Stomach (tissue), 9 donors: ENCODE measurements around the gene RNASEH2A. TPM values are rescaled to one million over a fixed set of nuclear protein-coding genes. Genes with fewer than 3 reads are reported as not detected.
A peak's percentile ranks its signal among the peaks of the same experiment; 100 is the strongest.

Experiments
- DNase-seq, 2 donors: peaks; one replicate each; pipeline versions ENCODE4 v3.0.0 to v3.0.0-alpha.2; 2013 to 2019
- H3K27ac ChIP-seq, 5 donors: fragments of 200-600 bp in 4 of 5; sonication (generic) in 4 of 5; one replicate each; pipeline ENCODE4 v1.5.1; 2013 to 2019; ENCODE audit warnings: mild to moderate bottlenecking in 1 of 5, moderate library complexity in 1 of 5
- H3K27me3 ChIP-seq, 3 donors: fragments of 200-600 bp; sonication (generic); one replicate each; pipeline ENCODE4 v1.5.1; 2017 to 2019; ENCODE audit warnings: mixed run types in 1 of 3
- H3K36me3 ChIP-seq, 4 donors: fragments of 200-600 bp; sonication (generic); 1 replicate in 3 of 4; 2 replicates in 1 of 4; pipeline ENCODE4 v1.5.1; 2016 to 2019
- H3K4me1 ChIP-seq, 4 donors: fragments of 200-600 bp; sonication (generic); one replicate each; pipeline ENCODE4 v1.5.1; 2016 to 2019
- H3K4me3 ChIP-seq, 4 donors: fragments of 200-600 bp; sonication (generic) in 3 of 4; one replicate each; pipeline ENCODE4 v1.5.1; 2016 to 2019; ENCODE audit warnings: mild to moderate bottlenecking in 1 of 4
- H3K9me3 ChIP-seq, 4 donors: fragments of 200-600 bp; sonication (generic); one replicate each; pipeline ENCODE4 v1.5.1; 2016 to 2019
- EP300 ChIP-seq: sonication (generic); formaldehyde crosslinking; IDR thresholded peaks from one replicate; pipeline ENCODE4 v1.6.1; 2017; ENCODE audit warnings: antibody characterized with exemption
- POLR2A ChIP-seq, 4 donors: fragments of 450-650 bp; IDR thresholded peaks; one replicate each; pipeline ENCODE4 v1.6.1; 2016; ENCODE audit warnings: antibody characterized with exemption in 4 of 4, control low read depth in 2 of 4, mild to moderate bottlenecking in 1 of 4, moderate library complexity in 1 of 4
- POLR2AphosphoS5 ChIP-seq, 3 donors: sonication (generic); formaldehyde crosslinking; IDR thresholded peaks; one replicate each; pipeline ENCODE4 v1.6.1; 2016; ENCODE audit warnings: antibody characterized with exemption in 3 of 3
- WGBS, 5 donors: extraction: QIAGEN DNeasy Blood & Tissue Kit in 3 of 5; methylation state at CpG; one replicate each; pipeline versions ENCODE4 v1.1.5 to v1.1.7; 2013 to 2018; 5-methylcytosine and 5-hydroxymethylcytosine counted together
- intact Hi-C: fragments of 100-400 bp; cut with DNase I; formaldehyde crosslinking; loops from one replicate; pipeline ENCODE4 v1.15.1; 2023; ENCODE audit warnings: low total_unique reads
- polyA plus RNA-seq, 3 donors: library from polyadenylated mRNA; stranded (reverse); fragments of 200-250 nt; gene quantifications; one replicate each; pipeline ENCODE4 v1.2.3, GENCODE V29; 2013
- total RNA-seq, 5 donors: library from RNA; depleted of rRNA; stranded (reverse); fragments of >200 nt; gene quantifications; one replicate each; pipeline versions ENCODE4 v1.1.0 to v1.2.3, GENCODE V29; 2014 to 2016
- TF ChIP-seq, protein P1 (sequence below), 7 experiments: fragments of 450-650 bp in 4 of 7; fragments of 200-600 bp in 3 of 7; sonication (generic) in 3 of 7; IDR thresholded peaks; one replicate each; pipeline ENCODE4 v1.5.1; 2016 to 2019; ENCODE audit warnings: antibody characterized with exemption in 7 of 7, control low read depth in 2 of 7, mild to moderate bottlenecking in 1 of 7
- donor health status: healthy with polysubstance abuse.
- donor health status: Bipolar disorder and iron deficiency.
- donor health status: healthy.

The RNASEH2A gene
- total and polyA plus RNA-seq, 8 donors = 0.45 to 36.2 (median 6.3) TPM

DNA sequence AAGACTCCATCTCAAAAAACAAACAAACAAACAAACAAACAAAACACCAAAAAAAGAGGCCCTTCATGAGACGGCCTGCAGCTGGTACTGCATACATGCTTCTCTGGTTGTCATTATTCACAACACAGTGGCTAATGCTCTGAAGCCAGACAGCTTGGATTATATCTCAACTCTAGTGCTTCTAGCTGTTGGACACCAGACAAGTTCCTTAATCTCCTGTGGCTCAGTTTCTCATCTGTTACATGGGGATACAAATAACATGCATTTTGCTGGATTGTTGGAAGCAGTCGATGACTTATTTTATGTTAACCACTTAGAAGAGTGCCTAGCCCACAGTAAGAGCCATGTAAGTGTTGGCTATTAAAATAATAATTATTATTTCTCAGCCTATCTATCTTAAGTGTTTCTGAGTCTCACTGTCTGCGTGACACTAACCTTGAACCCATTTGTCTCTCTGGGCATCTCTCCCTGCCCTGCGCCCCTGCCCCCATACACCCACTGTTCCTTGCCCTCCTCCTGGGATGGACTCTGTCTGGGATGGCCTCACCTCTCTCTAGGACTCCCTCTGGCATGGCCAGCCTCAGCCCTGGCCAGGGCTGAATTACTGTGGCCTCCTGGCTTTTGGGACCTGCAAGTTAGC lies 18.2 kb upstream of the RNASEH2A start:
- WGBS, 5 donors = 40 to 48% (median 43%) methylated on average over 4 of the region's 4 CpGs
- H3K4me3 ChIP-seq = peak overlapping the region; percentile 79 to 93 (median 86)
- peak in 1 of 2 donors; percentile 86 for DNase-seq

DNA sequence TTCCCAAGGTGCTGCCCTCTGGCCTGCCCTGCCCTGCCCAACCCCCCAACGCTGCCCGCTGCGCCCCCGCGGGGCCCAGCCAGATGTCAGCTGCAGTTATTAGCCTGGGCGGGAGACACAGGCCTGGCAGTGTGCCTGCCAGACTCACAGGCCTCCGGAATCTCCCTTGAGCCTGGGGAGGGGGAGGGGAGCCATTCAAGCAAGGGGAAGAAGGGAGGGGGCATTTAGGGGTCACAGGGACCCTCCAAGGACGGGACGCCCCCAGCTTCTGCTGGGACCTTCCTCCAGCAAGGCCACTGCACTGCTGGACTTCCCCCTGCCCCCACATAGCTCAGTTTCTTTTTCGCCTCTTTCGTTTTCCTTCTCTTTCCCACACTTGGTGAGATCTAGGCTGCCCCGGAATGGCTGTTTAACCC lies 17.7 kb upstream of the RNASEH2A start:
- H3K27me3 ChIP-seq = no peaks in the 10 kb centered on the region
- H3K27ac ChIP-seq = peak overlapping the region; percentile 92 to 100 (median 99)
- no peaks in the 10 kb centered on the region for H3K36me3 ChIP-seq
- H3K4me3 ChIP-seq = peak overlapping the region; percentile 79 to 93 (median 86)
- WGBS, 5 donors = 0 to 4% (median 1%) methylated on average over 6 to 12 of the region's 12 CpGs
- H3K9me3 ChIP-seq = no peaks in the 10 kb centered on the region
- peak; percentile 81 to 95 for DNase-seq
- TF ChIP-seq POLR2AphosphoS5 (IDR thresholded peaks at IDR 0.05) (peak; percentile 10 to 32 (median 31)), EP300 (no peak), POLR2A (IDR thresholded peaks at IDR 0.05) (no peak)
- TF ChIP-seq, protein P1, sequence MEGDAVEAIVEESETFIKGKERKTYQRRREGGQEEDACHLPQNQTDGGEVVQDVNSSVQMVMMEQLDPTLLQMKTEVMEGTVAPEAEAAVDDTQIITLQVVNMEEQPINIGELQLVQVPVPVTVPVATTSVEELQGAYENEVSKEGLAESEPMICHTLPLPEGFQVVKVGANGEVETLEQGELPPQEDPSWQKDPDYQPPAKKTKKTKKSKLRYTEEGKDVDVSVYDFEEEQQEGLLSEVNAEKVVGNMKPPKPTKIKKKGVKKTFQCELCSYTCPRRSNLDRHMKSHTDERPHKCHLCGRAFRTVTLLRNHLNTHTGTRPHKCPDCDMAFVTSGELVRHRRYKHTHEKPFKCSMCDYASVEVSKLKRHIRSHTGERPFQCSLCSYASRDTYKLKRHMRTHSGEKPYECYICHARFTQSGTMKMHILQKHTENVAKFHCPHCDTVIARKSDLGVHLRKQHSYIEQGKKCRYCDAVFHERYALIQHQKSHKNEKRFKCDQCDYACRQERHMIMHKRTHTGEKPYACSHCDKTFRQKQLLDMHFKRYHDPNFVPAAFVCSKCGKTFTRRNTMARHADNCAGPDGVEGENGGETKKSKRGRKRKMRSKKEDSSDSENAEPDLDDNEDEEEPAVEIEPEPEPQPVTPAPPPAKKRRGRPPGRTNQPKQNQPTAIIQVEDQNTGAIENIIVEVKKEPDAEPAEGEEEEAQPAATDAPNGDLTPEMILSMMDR (IDR thresholded peaks at IDR 0.05) = no peak
- H3K4me1 ChIP-seq = peaks cover 63 to 72% (median 66%) of the 10 kb centered on the region in 4 donors
- intact Hi-C loops = no loop called here

More for the DNA sequence above, 18.2 kb upstream of the RNASEH2A start:
- Histone ChIP-seq H3K36me3 (no peaks in the 10 kb centered on the region), H3K27me3 (no peaks in the 10 kb centered on the region), H3K9me3 (no peaks in the 10 kb centered on the region), H3K4me1 (peaks cover 68 to 76% (median 70%) of the 10 kb centered on the region in 4 donors), H3K27ac (peak overlapping the region; percentile 92 to 100 (median 99))
- TF ChIP-seq, protein P1 (IDR thresholded peaks at IDR 0.05) = no peak
- TF ChIP-seq POLR2AphosphoS5 (IDR thresholded peaks at IDR 0.05) = peak in 1 of 3 donors; percentile 52
- intact Hi-C loops = no loop called here

DNA sequence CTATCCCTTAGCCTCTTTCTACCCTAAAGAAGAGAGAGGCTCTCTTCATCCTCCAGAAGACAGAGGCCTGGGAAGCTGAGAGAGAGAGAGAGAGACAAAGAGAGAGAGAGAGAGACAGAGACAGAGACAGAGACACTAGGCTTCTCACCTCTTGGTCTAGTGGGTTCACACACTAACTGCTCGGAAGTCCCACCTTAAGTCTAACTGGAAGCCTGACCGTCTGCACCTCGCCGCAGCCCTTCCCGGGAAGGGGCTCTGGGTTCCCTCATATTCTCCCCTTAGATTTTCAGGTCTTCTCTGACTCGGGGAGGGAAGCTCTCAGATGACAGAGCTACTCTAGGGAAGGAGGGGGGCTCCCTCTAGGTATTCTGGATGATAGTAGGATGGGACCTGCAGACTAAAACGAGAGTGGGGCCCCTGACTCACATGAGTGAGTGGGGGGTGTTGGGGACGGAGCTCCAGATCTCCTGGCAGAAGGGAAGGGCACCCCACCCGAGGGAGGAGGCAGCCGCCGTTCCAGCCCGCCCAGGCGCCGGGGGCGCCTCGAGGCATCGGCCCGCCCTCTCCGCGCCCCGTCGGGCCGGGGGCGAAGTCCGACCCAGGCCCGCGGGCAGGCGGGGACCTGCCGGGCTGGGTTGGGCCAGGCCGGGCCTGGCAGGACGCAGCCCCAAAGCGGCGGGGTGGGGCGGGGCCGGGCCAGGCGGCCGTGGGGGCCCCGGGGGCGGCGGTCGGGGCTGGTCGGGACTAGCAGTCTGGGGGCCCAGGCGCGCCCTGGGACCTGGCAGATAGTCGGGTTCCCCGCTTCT lies 17.1 kb upstream of the RNASEH2A start:
- Histone ChIP-seq H3K9me3 (no peaks in the 10 kb centered on the region), H3K4me3 (peak overlapping the region; percentile 79 to 93 (median 86)), H3K4me1 (peaks cover 62 to 72% (median 64%) of the 10 kb centered on the region in 4 donors), H3K36me3 (no peaks in the 10 kb centered on the region), H3K27me3 (no peaks in the 10 kb centered on the region), H3K27ac (peak overlapping the region; percentile 92 to 100 (median 99))
- TF ChIP-seq POLR2A (IDR thresholded peaks at IDR 0.05) (no peak), EP300 (no peak), POLR2AphosphoS5 (IDR thresholded peaks at IDR 0.05) (no peak)
- TF ChIP-seq, protein P1 (IDR thresholded peaks at IDR 0.05) = no peak
- WGBS, 5 donors = 0 to 3% (median 1%) methylated on average over 6 to 46 of the region's 46 CpGs
- DNase-seq = no peak
- intact Hi-C loops = no loop called here

DNA sequence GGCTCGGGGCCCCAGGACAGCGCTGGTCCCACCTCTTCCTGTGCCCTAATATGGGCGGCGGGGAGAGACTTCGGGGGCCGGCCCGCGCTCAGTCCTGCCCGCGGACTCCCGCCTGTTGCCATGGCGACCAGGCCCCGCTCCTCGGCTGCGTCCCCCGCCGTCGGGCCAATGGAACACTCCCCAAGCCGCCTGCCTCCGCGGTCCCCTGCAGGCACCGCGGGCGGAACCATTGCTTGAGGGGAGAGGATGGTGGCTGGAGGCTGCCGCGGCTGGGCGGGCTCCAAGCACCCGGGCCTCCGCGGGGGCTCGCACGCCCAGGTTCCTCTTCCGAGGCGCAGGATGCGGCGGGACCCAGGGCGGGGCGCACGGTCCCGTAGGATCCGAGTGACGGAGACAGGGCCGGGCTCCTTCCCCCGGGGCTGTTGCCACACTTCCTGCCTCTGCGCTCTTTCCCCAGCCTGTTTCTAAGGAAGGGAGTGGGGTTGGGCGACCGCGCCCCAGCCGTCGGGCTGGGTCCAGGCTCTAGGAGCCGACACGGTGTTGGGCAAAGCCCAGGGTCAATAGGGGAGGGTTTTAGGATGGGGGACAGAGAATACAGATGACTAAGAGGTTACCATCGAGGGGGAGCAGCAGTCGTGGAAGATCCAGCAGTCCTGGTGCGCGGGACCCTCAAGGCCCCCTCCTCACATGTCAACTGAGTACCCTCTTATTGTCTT lies 16.3 kb upstream of the RNASEH2A start:
- Histone ChIP-seq H3K4me1 (peaks cover 61 to 72% (median 63%) of the 10 kb centered on the region in 4 donors), H3K36me3 (no peaks in the 10 kb centered on the region), H3K4me3 (peak overlapping the region; percentile 79 to 93 (median 86)), H3K27ac (peak overlapping the region; percentile 92 to 100 (median 99)), H3K27me3 (no peaks in the 10 kb centered on the region), H3K9me3 (no peaks in the 10 kb centered on the region)
- DNase-seq = peak; percentile 96 to 99
- intact Hi-C loops = no loop called here
- peak in 2 of 4 donors; percentile 45 to 84 for TF ChIP-seq POLR2A (IDR thresholded peaks at IDR 0.05)
- peak; percentile 31 for TF ChIP-seq EP300
- peak; percentile 91 to 98 (median 97) for TF ChIP-seq POLR2AphosphoS5 (IDR thresholded peaks at IDR 0.05)
- TF ChIP-seq, protein P1 (IDR thresholded peaks at IDR 0.05) = no peak
- WGBS, 5 donors = 0 to 1% (median 0%) methylated on average over 18 to 56 of the region's 56 CpGs
